Measurements from ENCODE around the gene SLC6A12.

Gene SLC6A12

DNA sequence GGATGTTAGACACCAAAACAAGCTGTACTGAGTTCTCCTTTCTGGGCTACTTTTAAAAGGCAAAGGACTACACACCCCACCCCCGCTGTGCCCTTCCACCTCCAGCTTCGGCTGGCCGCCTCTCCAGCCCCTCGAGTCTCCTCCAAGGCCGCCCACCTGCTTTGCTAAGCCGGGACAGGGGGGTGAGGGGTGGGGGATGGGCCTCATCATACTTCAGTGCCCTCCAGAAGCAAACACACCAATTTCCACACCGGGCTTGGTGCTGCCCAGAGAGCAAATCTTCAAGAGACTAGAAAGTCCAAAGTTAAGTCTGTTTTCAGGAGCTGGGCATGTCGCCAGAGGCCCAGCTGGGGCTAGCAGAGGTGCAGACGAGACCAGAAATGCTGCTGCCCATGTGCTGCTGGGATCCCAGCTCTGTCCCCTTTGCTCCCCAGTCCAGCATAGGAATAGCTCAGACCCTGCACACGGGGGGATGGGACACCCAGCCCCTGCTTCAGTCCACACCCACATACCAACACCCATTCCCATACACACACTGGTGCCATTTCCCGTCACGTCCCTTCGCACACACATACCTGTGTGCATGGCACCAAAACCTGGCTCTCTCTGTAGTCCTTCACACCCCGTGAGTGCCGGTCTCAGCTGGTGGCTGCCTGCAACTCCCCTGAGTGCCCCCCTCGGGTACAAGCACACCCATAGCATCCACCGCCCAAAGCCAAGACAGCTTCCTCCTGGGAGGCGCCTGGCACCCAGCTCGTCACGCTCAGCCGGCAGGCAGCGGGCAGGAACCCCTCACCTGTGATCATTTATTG, 1.0 kb downstream of the SLC6A12 start:
- DNase-seq, result no peak

DNA sequence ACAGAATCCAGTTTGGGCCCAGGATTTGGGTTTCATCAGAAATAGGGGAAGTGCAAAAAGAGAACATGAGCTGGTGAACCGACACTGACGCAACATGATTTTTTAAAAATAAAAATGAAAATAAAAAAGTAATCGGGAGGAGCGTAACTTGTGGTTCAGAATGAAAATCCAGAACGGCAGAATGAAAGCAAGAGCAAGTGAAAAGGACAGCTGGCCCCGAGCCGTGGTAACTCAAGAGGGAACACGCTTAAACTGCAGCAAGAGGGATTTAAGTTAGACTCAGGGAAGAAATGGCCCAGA, 1.6 kb downstream of the SLC6A12 start:
- no peak for DNase-seq

DNA sequence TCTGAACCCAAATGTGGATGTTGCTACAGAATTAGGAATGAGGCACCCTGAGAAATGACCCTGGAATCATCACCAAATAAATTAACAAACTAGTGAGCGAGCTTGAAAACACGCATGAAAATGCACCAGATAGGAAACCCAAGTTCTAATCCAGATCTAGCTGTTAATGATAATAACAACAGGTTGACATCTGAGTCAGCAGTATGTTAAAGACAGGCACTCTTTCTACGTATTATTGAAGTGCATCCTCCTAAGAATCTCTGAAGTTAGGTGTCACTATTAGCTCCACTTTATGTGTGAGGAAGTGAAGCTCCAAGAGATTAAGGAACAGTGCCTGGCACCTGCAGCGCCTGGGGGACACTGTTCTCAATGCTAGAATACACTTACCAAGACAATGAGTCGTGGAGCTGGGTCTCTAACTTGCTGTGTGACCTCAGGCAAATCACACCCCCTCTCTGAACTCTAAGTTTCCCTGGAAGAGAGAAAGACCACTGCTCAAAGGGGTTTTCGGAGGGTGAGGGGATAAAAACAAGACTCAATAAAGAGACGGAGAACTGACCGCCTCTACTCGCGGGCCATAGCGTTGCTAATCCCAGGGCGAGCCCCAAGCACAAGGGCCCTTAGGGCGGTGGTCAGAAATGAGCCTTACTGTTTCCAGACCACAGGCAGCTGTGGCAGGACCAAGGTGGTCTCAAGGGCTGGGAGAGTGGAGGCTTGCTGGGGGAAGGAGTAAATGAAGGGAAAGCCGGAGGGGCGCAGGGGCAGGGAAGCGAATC, 2.1 kb downstream of the SLC6A12 start:
- DNase-seq, result no peak

DNA sequence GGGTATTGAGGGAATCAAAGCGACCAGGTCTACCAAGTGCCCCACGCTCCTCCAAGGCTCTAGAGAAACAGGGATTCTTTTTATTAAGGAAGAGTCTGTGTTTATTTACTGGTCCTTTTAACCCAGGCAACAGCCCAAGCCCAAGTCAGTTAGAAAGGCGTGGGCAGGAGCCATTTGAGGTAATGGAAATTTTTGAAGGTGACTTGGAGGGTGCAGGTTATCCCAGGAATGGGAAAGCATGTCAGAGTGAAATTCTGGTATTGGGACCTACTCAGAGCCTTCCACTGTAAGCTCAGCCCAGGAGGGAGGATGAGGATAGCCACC, 2.9 kb downstream of the SLC6A12 start:
- DNase-seq, result no peak

DNA sequence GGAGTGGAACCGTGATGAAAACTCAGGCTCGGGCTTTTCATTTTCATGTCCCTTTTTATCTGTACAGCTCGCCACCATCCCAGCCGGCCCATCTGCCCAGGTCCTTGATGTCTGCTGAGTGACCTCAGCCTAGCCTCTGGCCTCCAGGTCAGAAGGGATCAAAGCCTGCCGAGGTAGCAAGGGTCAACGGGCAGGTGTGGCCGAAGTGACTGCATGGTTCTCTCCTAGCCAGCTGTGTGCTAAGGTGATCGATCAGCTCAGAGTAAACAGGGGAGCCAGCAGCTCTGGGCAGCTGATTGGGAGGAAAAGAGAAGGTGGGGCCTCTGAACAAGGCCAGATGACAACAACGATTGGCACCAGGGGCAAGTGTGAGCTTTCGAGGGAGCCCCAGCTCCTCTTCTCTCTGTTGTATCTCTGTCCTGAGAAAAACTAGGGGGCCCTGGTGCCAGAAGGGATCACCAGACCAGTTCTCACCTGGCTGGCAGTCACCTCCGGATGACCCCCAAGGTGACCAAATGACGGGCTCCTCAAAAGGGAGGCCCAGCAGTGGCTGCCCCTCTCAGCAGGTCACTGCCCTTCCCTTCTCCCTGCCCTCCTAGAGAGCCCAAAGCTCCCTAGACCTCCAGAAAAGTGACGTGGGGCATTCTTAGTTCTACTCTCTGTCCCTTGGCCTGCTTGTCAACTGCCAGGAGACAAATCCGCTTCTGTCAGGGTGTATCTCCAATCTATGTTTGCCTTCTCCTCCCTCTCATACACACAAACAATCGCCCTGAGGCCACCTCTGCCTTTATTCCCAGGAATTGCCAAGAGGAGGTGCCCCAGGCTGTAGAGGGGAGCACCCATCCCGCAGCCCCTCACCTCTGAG, 3.4 kb downstream of the SLC6A12 start:
- no peak for DNase-seq

DNA sequence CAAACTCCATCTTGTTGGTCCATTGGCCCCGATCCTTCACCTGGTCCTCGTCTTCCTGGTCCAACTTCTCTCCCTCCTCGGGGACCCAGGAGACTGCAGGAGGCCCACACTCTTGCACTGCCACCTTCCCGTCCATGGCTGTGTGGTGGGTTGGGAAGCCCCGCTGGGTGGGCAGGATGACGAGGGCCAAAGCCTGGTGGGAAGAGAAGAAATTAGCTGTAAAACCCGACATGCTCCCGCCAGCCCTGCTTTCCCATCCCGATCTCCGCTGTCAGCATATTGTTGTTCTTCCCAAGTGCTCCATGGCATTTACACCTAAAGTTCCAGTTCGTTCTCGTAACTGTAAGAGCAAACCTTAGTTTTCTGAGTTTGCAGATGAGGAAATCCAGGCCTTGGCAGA, 4.1 kb downstream of the SLC6A12 start:
- no peak for DNase-seq

DNA sequence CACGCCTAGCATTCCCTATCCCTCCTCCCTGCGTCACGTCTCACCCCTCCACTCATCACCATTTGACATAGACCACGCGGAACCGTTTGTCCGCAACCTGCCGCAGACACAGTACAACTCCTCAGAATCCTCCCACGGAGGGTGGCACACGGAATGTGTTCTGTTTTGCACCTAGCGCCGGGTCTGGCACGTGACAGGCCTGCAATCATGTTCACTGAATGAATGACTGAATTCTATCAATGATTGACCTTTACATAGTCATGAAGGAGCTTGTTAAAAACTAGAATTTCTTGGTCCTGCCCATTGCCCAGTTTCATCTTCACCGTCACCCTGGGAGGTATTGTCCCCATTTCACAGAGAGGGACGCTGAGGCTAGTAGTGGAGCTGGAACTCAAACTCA, 4.7 kb downstream of the SLC6A12 start:
- DNase-seq, result no peak

DNA sequence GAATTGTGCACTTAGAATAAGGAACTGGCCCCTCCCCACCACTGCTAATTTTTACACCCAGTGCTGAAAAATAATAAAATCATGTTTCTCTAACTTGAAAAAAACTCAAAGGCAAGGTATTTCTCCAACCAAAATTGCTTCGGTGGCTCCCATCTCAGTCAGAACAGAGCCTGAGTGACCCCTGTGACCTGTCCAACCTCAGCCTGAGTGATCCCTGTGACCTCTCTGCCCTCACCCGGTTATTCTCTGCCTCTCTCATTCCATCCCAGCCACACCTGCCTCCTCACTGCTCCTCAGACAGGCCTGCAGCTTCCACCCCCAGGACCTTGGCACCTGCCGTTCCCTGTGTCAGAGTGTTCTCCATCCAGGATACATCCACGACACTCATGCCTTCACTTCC, 5.1 kb downstream of the SLC6A12 start:
- no peak for DNase-seq

DNA sequence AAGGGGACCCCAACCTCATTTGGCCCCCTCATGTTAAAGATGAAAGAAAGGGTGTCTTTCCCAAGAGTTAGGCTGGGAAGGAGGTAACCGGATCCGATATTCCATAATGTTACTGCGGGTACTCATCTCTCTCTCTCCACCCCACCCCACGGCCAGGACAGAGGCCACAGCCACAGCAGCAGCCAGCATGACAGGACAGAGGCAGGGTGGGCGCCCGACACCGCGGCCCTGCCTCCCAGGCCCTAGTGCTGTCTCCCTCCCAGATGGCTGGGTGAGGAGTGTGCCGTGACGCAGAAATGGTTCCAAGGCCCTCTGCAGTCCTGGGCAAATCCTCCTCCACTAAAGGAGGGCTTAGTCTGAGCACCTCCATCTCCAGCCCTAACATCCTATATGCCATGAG, 6.2 kb downstream of the SLC6A12 start:
- DNase-seq, result no peak

DNA sequence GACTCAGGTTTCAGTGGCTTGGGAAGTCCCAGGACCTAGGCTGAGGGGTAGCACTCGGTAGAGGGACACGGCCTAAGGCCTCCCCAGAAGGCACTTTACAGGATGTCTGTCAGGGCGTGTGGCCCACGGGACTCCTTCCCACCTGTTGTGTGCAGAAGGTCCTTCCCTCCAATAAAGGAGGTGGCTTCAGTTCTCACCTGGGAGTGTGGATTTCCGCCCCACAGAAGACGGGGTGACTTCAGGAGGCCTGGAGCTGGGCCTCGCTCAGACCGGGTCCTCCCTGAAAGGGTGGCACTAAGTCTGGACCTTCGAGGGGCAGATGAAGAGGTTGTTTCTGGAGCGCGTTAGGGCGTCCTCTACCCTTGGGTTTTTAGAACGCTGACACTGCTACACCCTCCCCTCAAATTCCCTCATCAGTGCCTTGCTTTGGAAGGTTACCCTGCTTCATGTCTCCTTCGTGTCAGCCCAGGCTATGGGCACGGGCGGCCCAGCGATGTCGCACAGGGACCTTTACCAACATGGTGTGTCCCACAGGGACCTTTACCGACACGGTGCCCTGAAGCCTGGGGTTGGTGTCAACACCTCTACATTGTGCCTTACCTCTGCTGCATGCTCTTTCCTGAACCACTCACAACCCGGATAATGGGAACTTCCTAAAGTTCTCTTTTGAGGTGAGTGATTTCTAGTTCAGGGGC, 7.1 kb downstream of the SLC6A12 start:
- no peak for DNase-seq

DNA sequence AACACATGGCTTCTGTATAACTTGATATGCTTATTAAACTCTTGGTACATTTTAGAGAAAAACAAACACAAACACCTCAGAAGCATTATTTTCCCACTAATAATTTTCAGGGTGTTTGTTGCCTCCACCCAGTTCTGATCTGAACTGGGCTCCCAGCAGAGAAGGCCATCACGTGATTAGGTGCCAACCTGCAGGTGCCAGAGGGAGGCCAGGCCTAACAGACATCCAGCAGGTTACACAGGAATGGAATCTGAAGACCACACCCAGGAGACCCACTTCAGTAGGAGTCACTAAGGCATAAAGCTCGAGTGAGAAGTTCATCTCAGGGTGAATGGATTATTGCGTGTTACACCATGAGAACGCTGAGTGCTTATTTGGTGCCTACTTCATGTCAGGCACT, 8.9 kb downstream of the SLC6A12 start:
- DNase-seq, result no peak

DNA sequence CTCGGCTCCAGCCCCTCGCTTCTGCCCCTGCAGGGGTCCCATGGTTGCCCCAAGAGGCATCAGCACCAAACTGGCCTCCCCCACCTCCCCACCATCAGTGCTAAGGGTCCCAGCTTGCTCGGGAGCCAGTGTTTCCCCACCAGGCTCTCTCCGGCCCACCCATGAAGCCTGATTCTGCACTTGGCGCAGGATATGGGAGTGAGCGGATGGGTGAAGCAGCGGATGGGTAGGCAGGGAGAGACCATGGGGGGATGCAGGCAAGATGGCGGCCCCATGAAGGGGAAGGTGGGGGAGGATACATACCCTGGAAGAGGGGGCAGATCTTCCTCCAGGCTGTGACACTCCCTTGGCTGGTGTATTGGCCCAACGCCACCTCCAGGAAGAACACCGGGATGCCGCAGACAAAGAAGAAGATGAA, 9.7 kb downstream of the SLC6A12 start:
- DNase-seq, result no peak

DNA sequence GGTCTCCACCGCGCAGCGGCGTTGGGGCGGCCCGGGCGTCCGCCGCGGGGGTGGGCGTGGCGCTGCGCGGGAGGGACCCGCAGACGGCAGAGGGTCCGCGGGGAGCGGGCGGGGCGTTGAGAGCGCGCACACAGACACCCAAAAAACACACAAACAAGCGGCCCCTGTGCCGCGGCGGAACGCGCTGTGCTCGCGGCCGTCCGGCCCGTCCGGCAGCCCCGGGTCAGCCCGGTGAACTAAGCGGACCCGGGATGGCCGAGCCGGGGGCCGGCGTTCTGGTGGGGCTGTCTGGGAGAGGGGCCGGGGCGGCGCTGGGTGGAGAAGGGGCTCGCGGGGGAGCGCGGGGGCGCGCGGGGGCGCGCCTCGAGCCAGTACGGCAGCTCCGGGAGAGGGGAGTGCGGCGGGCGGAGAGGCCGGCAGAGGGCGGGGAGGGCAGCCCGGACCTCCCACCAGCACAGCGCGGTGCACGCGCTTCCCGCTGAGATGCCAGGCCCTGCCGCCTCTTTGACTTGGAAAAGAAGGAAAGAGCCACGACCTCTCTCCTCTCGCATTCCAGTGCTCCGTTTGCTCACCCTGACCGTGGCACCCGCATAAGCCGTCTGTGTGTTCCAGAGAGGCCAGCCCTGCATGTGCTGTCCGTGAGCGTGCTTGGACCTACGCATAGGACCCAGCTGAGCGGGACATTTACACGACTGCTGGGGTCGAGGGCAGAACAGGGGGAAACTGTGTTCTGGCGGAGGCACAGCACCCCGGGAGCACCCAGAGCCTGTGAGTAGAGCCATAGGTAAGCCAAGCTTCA, 10.3 kb downstream of the SLC6A12 start:
- no peak for DNase-seq

DNA sequence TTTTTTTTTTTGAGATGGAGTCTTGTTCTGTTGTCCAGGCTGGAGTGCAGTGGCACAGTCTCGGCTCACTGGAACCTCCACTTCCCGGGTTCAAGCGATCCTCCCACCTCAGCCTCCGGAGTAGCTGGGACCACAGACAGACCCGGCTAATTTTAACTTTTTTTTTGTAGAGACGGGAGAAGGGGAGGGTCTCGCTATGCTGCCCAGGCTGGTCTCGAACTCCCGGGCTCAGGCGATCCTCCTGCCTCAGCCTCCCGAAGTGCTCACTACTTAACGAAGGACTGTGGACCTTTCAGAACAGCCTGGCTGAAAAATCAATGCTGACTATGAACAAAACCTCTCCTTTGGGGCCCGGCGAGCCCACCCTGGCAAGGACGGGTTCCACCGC, 10.9 kb downstream of the SLC6A12 start:
- no peak for DNase-seq

DNA sequence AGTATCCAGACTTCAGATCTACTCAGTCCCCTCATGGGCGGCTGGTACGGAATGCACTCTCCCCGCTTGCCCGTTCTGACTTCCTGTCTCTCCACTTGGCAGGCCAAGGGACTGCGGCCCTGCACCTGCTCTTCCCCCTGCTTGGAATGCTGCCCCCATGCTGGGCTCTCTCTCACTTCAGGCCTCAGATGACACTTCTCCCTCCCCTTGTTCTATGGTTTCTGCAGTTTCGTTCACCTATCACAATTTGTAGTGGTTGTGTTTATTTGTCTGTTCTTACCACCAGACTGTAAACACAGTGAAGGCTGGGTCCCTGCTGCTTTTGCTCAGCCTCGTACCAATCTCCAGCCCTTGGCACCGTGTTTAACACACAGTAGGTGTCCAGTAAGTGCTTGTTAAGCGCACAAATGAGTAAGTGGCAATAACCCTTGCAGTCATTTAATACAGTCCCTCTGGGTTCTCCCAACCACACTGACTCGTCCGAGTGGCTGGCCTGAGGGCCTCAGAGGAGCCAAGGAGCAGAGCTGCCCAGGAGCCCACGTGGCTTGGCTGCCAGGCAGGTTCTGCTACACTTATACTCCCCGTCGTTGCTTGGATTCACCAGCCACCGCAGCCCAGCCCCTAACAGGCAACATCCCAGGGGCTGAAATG, 11.8 kb downstream of the SLC6A12 start:
- DNase-seq, result no peak

DNA sequence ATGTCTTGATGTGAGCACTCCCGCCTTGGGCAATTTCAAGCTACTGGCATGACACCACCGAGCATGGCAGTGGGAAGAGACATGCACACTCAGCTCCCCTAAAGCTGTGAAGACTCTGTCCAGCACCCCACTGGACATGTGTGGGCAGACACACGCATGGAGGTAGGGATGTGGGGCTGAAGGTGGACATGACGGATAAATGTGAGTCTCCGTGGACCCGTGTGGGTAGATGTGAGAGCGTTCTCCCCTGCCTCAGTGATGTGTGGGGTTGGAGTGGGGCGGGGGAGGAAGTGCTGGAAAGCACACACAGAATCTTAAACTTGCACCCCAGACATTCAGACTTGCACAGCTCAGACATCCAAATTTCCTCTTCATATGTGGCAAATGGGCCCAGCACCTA, 12.6 kb downstream of the SLC6A12 start:
- DNase-seq, result no peak

DNA sequence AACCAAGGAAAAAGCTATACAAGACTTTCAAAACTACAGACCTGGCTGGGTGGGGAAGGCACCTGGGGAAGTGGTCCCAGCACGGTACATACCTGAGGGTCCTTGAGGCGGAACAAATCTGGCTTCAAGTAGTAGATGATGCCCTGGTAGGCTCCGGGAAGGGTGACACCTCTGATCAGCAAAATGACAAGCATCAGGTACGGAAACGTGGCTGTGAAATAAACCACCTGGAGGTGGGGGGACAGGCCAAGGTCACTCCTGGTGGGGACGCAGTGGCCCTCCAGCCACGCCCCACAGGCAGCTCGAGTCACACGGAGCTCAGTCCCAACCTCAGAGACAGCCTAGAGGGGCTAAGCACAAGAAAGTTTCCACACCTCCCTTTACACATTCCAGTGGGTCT, 15.3 kb downstream of the SLC6A12 start:
- no peak for DNase-seq

DNA sequence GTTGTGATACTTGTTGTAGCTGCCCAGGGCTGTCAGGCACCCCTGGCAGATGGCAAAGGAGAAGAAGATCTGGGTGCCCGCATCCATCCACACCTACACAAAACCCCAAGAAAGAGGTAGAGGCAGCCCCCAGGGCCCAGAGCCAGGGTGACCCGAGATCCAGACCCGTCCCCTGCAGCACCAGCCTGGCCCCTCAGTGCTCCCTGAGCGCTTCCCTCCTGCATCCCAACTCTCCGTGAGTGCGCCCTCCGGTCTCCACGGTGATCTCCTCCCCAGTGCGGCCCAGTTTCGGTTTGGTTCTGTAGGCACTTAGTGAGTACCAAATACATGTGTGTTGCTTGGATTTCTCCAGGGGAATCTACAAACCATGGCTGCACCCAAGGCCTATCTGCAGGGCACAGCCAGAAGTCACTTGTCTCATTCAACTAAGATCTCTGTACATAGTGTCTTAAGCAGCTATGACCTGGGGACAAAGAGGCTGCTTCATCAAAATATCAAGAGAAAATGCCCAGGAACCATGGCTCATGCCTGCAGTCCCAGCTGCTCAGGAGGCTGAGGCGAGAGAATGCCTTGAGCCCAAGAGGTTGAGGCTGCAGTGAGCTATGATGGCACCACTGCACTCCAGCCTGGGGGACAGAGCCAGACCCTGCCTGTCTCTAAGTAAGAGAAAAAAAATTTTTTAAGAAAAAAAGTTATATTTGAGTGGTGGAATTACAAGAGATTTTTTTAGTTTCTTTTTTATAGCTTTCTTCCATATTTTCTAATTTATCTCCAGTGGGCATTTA, 15.9 kb downstream of the SLC6A12 start:
- no peak for DNase-seq

DNA sequence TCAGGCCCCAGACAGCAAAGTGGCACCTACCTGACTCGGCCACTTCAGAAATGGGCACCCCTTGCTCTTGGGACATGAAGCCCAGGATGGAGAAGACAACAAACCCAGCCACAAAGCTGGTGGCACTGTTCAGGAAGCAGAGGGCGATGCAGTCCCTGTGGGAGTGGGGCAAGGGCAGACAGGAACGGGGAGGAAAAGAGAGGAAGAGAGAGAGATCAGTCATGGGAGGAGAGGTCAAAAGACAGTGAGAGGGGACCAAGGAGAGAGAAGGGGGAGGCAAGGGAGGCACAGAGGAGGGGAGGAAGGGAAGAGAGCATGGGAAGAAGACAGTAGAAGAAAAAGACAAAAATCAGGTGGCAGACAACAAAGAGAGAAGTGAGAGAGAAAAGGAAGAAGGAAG, 16.6 kb downstream of the SLC6A12 start:
- no peak for DNase-seq

DNA sequence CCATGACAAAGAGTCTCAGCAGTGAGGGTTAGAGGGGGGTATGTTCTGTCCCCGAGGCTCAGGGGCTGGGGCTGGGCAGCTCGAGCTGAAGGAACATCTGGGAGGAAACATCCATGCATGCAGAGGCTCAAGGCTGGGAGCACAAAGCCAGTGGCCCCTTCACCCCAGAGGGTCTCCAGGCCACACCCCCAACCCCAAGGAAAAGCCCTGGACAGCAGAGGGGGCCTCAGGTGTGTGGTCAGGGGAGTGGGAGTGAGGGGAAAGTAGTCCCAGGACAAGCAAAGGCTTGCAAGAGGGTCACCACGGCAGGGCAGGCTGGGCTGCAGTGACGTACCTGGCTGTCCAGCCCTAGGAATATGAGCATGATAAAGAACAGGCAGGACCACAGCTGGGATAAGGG, 17.5 kb downstream of the SLC6A12 start:
- no peak for DNase-seq

DNA sequence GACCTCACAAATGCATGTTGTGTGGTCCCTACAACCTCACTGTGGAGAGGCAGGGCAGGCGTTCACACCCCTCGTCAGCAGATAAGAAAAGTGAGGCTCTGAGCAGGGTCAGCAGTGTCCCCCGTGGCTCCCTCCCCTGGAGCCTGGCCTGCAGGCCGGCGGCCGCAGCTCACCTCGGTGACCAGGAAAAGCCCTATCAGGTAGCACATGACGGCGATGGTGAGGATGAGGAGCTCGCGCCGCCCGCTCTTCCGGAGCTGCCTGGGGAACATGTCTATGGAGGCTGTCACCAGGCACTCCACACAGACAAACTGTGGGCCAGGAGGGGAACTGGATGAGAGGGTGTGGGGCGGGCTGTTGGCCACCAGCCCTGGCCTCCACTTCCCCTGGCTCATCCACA, 18.0 kb downstream of the SLC6A12 start:
- no peak for DNase-seq

Data from activated gamma-delta T cell treated with Interleukin-2 at 50 U/mL for 16 hours (primary cell).